Tibial nerve (tissue), 4 donors: ENCODE data around the gene TEX26. TPM values are rescaled to one million over a fixed set of nuclear protein-coding genes. Genes with fewer than 3 reads are reported as not detected.

ENCODE experiments used
- DNase-seq, 2 donors: peaks; one replicate each; pipeline ENCODE4 v3.0.0-alpha.2; 2019; ENCODE audit warnings: low spot score in 2 of 2
- H3K27ac ChIP-seq, 4 donors: fragments of 200-600 bp; sonication (generic) in 3 of 4; one replicate each; pipeline ENCODE4 v1.5.1; 2017 to 2019; ENCODE audit warnings: mild to moderate bottlenecking in 1 of 4
- H3K27me3 ChIP-seq, 2 donors: fragments of 200-600 bp; sonication (generic) in 1 of 2; one replicate each; pipeline versions ENCODE4 v1.5.1 to v1.6.0; 2017 to 2019
- H3K36me3 ChIP-seq, 3 donors: fragments of 200-600 bp; sonication (generic); one replicate each; pipeline ENCODE4 v1.5.1; 2018 to 2019
- H3K4me1 ChIP-seq, 4 donors: fragments of 200-600 bp; sonication (generic) in 3 of 4; one replicate each; pipeline ENCODE4 v1.5.1; 2017 to 2019
- H3K4me3 ChIP-seq, 4 donors: fragments of 200-600 bp; sonication (generic) in 3 of 4; one replicate each; pipeline ENCODE4 v1.5.1; 2017 to 2019; ENCODE audit warnings: mild to moderate bottlenecking in 1 of 4, moderate library complexity in 1 of 4
- H3K9me3 ChIP-seq, 4 donors: fragments of 200-600 bp; sonication (generic) in 3 of 4; one replicate each; pipeline ENCODE4 v1.5.1; 2017 to 2019
- CTCF ChIP-seq, 5 experiments: fragments of 200-600 bp in 3 of 5; fragments of 450-650 bp in 2 of 5; sonication (generic) in 3 of 5; IDR thresholded peaks; one replicate each; pipeline ENCODE4 v1.5.1; 2016 to 2019; ENCODE audit warnings: antibody characterized with exemption in 5 of 5, mild to moderate bottlenecking in 3 of 5, moderate library complexity in 2 of 5
- EP300 ChIP-seq, 2 donors: sonication (generic); formaldehyde crosslinking; IDR thresholded peaks; one replicate each; pipeline ENCODE4 v1.6.1; 2017; ENCODE audit warnings: antibody characterized with exemption in 2 of 2, mild to moderate bottlenecking in 1 of 2
- POLR2A ChIP-seq, 2 donors: fragments of 450-650 bp; IDR thresholded peaks; one replicate each; pipeline ENCODE4 v1.6.1; 2017; ENCODE audit warnings: antibody characterized with exemption in 2 of 2, mild to moderate bottlenecking in 2 of 2, moderate library complexity in 2 of 2
- WGBS, 2 donors: methylation state at CpG; one replicate each; pipeline ENCODE4 v1.1.5; 2018; 5-methylcytosine and 5-hydroxymethylcytosine counted together
- total RNA-seq, 4 donors: library from RNA; depleted of rRNA; stranded (reverse); fragments of >200 nt; gene quantifications; one replicate each; pipeline ENCODE4 v1.1.0, GENCODE V29; 2016

TEX26 gene
- total RNA-seq, 4 donors from 2014 or later: not detected

DNA sequence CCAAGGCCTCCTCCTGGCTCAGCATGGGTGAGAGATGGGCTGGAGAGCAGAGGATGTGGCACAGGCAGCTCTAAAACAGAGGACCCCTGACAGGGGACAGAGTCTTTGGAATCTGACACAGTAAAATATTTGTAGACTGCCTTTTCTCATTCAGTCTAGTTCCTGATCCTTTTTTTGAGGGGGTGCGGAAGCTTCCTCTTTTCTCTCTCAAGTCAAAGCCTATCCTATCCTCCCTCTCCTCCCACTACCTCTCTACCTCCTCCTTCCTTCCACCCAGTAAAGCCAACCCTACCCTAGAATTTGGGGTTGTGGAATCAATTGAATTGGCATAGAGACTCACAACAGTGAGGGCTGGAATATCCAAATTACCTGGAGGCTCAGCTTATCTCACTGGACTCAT, 82.0 kb downstream of the TEX26 start:
- Histone ChIP-seq H3K36me3 (no peaks in the 10 kb centered on the region), H3K27ac (no peak overlapping the region), H3K4me1 (peaks cover 0 to 7% (median 0%) of the 10 kb centered on the region in 4 donors), H3K27me3 (no peaks in the 10 kb centered on the region), H3K9me3 (peaks cover 0 to 4% (median 0%) of the 10 kb centered on the region in 4 donors), H3K4me3 (no peak overlapping the region)
- no peak for DNase-seq
- WGBS, 2 donors: 83 to 91% methylated on average over 1 of the region's 1 CpG
- TF ChIP-seq EP300 (IDR thresholded peaks at IDR 0.05) (no peak), POLR2A (IDR thresholded peaks at IDR 0.05) (no peak), CTCF (IDR thresholded peaks at IDR 0.05) (no peak)

DNA sequence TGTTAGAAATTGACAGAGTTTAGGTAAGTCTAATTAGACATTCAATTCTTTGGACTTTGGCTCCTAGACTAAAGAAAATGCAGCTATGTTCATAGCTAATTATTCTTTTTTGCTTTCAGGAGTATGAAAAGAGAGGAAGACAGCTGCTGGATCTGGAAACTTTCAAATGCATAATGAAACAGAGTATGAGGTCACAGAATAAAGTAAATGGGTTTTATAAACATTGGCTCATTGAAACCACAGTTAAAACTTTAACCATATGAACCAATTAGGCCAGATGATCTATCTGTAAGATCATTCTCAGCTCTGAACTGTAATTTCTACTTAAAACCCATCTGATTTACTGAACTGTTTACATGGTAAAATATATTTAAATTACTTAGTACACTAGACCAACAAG, 82.7 kb downstream of the TEX26 start:
- no peak overlapping the region for H3K4me3 ChIP-seq
- no peaks in the 10 kb centered on the region for H3K27me3 ChIP-seq
- TF ChIP-seq POLR2A (IDR thresholded peaks at IDR 0.05) (no peak), CTCF (IDR thresholded peaks at IDR 0.05) (no peak), EP300 (IDR thresholded peaks at IDR 0.05) (no peak)
- H3K4me1 ChIP-seq: peaks cover 0 to 7% (median 0%) of the 10 kb centered on the region in 4 donors
- H3K9me3 ChIP-seq: peaks cover 0 to 4% (median 0%) of the 10 kb centered on the region in 4 donors
- H3K36me3 ChIP-seq: no peaks in the 10 kb centered on the region
- H3K27ac ChIP-seq: no peak overlapping the region
- DNase-seq: no peak

- 88 to 89% methylated on average over 8 of the region's 8 CpGs for WGBS, 2 donors
- no peak for TF ChIP-seq CTCF (IDR thresholded peaks at IDR 0.05)
- no peak for TF ChIP-seq POLR2A (IDR thresholded peaks at IDR 0.05)
- TF ChIP-seq EP300 (IDR thresholded peaks at IDR 0.05): no peak
Measured at GRCh38 chr13:31016342-31017325, 84.2 kb downstream of the TEX26 start.

DNA sequence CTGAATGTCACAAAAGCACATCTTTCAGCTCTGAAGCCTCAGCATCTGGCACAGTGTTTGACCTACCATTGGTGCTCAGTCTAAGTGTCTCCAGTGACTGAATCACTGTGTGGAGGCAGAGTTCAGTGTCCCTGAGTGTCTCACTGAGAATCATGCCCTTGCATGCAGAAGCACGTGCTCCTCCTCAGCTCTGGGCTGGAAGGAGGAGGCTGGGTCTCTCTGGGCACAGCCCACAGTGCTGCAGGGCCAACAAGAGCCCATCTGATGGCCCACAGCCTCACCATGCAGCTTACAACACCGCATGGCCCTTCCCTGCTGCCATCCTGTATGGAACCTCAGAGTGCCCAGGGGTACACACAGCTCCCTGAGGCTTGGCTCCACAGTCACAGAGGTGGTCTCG, 86.1 kb downstream of the TEX26 start:
- no peak overlapping the region for H3K4me3 ChIP-seq
- 90 to 92% methylated on average over 2 to 3 of the region's 3 CpGs for WGBS, 2 donors
- DNase-seq: no peak
- H3K27me3 ChIP-seq: no peaks in the 10 kb centered on the region
- peaks cover 0 to 7% (median 0%) of the 10 kb centered on the region in 4 donors for H3K4me1 ChIP-seq
- TF ChIP-seq EP300 (IDR thresholded peaks at IDR 0.05): no peak
- TF ChIP-seq POLR2A (IDR thresholded peaks at IDR 0.05): no peak
- no peak for TF ChIP-seq CTCF (IDR thresholded peaks at IDR 0.05)
- H3K27ac ChIP-seq: no peak overlapping the region
- H3K36me3 ChIP-seq: no peaks in the 10 kb centered on the region
- H3K9me3 ChIP-seq: peaks cover 0 to 4% (median 0%) of the 10 kb centered on the region in 4 donors

More at GRCh38 chr13:31016342-31017325, 84.2 kb downstream of the TEX26 start:
- peaks cover 0 to 7% (median 0%) of the 10 kb centered on the region in 4 donors for H3K4me1 ChIP-seq
- no peak overlapping the region for H3K27ac ChIP-seq
- no peak for DNase-seq
- no peaks in the 10 kb centered on the region for H3K27me3 ChIP-seq
- H3K9me3 ChIP-seq: peaks cover 0 to 4% (median 0%) of the 10 kb centered on the region in 4 donors
- H3K36me3 ChIP-seq: no peaks in the 10 kb centered on the region
- no peak overlapping the region for H3K4me3 ChIP-seq

GRCh38 chr13:31020996-31021395, 88.5 kb downstream of the TEX26 start:
- TF ChIP-seq POLR2A (IDR thresholded peaks at IDR 0.05) (no peak), EP300 (IDR thresholded peaks at IDR 0.05) (no peak), CTCF (IDR thresholded peaks at IDR 0.05) (no peak)
- no peaks in the 10 kb centered on the region for H3K27me3 ChIP-seq
- no peak for DNase-seq
- H3K4me3 ChIP-seq: no peak overlapping the region
- H3K4me1 ChIP-seq: no peaks in the 10 kb centered on the region
- peaks cover 0 to 4% (median 0%) of the 10 kb centered on the region in 4 donors for H3K9me3 ChIP-seq
- WGBS, 2 donors: 57 to 62% methylated on average over 3 of the region's 3 CpGs
- H3K36me3 ChIP-seq: no peaks in the 10 kb centered on the region
- H3K27ac ChIP-seq: no peak overlapping the region
